IMR-90 (cell line): Measurements from ENCODE around the gene ADAP1. TPM values are rescaled to one million over a fixed set of nuclear protein-coding genes. Genes with fewer than 3 reads are reported as not detected.

ENCODE experiments used
- ATAC-seq: fragments of 200-7000 bp; cut with Tn5 transposase; 2 replicates; pipeline ENCODE4 v1.9.1; 2020; ENCODE audit warnings: low read depth, mild to moderate bottlenecking, moderate library complexity
- BruUV-seq: library from RNA; stranded (reverse); fragments of 400-500 nt; replicated peaks from 2 replicates; lab custom pipeline; 2021; lab: Mats Ljungman, UMichigan
- CTCF ChIA-PET: fragments of 300-600 bp; formaldehyde crosslinking; extraction: SDS; loops from one replicate; lab custom pipeline; 2021; ENCODE audit warnings: antibody characterized with exemption; lab: Yijun Ruan, JAX
- POLR2A ChIA-PET: fragments of 300-600 bp; sonication (Branson Sonifier 250); formaldehyde crosslinking; loops from one replicate; lab custom pipeline; 2022; ENCODE audit warnings: antibody characterized with exemption; ENCODE audit not compliant: unreplicated experiment; lab: Charles Lee
- DNase-seq: peaks from one replicate; pipeline ENCODE4 v3.0.0; 2013
- H2AFZ ChIP-seq: replicated peaks from 2 replicates; pipeline ENCODE3; 2013; ENCODE audit warnings: low read length, mild to moderate bottlenecking; ENCODE audit not compliant: poor library complexity
- H2AK5ac ChIP-seq: 2 replicates; pipeline ENCODE4 v1.6.1; 2013; ENCODE audit warnings: low read depth, low read length, inconsistent platforms
- H2AK9ac ChIP-seq: replicated peaks from 2 replicates; pipeline ENCODE3; 2013; ENCODE audit warnings: mild to moderate bottlenecking, low read depth, low read length, moderate library complexity; ENCODE audit not compliant: poor library complexity
- H2BK120ac ChIP-seq: 2 replicates; pipeline ENCODE4 v1.6.1; 2013; ENCODE audit warnings: low read depth, low read length, inconsistent platforms
- H2BK15ac ChIP-seq: 3 replicates; pipeline ENCODE4 v1.6.1; 2013; ENCODE audit warnings: low read depth, low read length, inconsistent platforms
- H2BK20ac ChIP-seq: 2 replicates; pipeline ENCODE4 v1.6.1; 2013; ENCODE audit warnings: low read depth, mild to moderate bottlenecking, inconsistent platforms, low read length, moderate library complexity
- H2BK5ac ChIP-seq: 2 replicates; pipeline ENCODE4 v1.6.1; 2013; ENCODE audit warnings: mild to moderate bottlenecking, low read depth, low read length, inconsistent platforms; ENCODE audit not compliant: poor library complexity, severe bottlenecking
- H3K14ac ChIP-seq: replicated peaks from 2 replicates; pipeline ENCODE4 v1.6.1; 2013; ENCODE audit warnings: low read depth, low read length, inconsistent platforms
- H3K18ac ChIP-seq: 2 replicates; pipeline ENCODE4 v1.6.1; 2013; ENCODE audit warnings: low read depth, low read length, control low read depth
- H3K23ac ChIP-seq: 2 replicates; pipeline ENCODE4 v1.6.1; 2013; ENCODE audit warnings: low read depth, low read length, inconsistent platforms
- H3K27ac ChIP-seq: 2 replicates; pipeline ENCODE4 v1.5.1; 2013; ENCODE audit warnings: mild to moderate bottlenecking, control low read depth, low read length; ENCODE audit not compliant: insufficient read depth
- H3K27me3 ChIP-seq: 2 replicates; pipeline ENCODE4 v1.6.1; 2013; ENCODE audit warnings: low read length; ENCODE audit not compliant: control insufficient read depth, insufficient read depth
- H3K36me3 ChIP-seq: 2 replicates; pipeline ENCODE4 v1.6.1; 2013; ENCODE audit warnings: low read length, mixed read lengths; ENCODE audit not compliant: control insufficient read depth, insufficient read depth
- H3K4ac ChIP-seq: 2 replicates; pipeline ENCODE4 v1.6.1; 2013; ENCODE audit warnings: low read depth, low read length, inconsistent platforms
- H3K4me1 ChIP-seq: 2 replicates; pipeline ENCODE4 v1.6.1; 2013; ENCODE audit warnings: low read length, mixed read lengths; ENCODE audit not compliant: control insufficient read depth, insufficient read depth
- H3K4me2 ChIP-seq: 2 replicates; pipeline ENCODE4 v1.6.1; 2013; ENCODE audit warnings: low read depth, mild to moderate bottlenecking, control low read depth, low read length, moderate library complexity
- H3K4me3 ChIP-seq: 2 replicates; pipeline ENCODE4 v1.5.1; 2013; ENCODE audit warnings: low read depth, mild to moderate bottlenecking, control low read depth, low read length, moderate library complexity; ENCODE audit not compliant: insufficient read depth
- H3K56ac ChIP-seq: 2 replicates; pipeline ENCODE4 v1.6.1; 2013; ENCODE audit warnings: low read length, inconsistent platforms; ENCODE audit not compliant: insufficient read depth; ENCODE audit errors: extremely low read depth
- H3K79me1 ChIP-seq, 2 experiments: 2 replicates each; pipeline ENCODE4 v1.6.1; 2013; ENCODE audit warnings: low read length in 2 of 2, inconsistent platforms in 1 of 2, low read depth in 1 of 2
- H3K9ac ChIP-seq: 2 replicates; pipeline ENCODE4 v1.6.1; 2013; ENCODE audit warnings: low read depth, low read length, control low read depth
- H3K9me1 ChIP-seq: 2 replicates; pipeline ENCODE4 v1.6.1; 2013; ENCODE audit warnings: low read length, inconsistent platforms; ENCODE audit not compliant: insufficient read depth
- H3K9me3 ChIP-seq: 2 replicates; pipeline ENCODE4 v1.6.1; 2013; ENCODE audit warnings: low read length; ENCODE audit not compliant: control insufficient read depth, insufficient read depth
- H4K20me1 ChIP-seq: 2 replicates; pipeline ENCODE4 v1.6.1; 2013; ENCODE audit warnings: low read length, inconsistent platforms; ENCODE audit not compliant: insufficient read depth
- H4K5ac ChIP-seq: 2 replicates; pipeline ENCODE4 v1.6.1; 2013; ENCODE audit warnings: mild to moderate bottlenecking, low read depth, low read length, control low read depth
- H4K8ac ChIP-seq, 2 experiments: 2 replicates each; pipeline ENCODE4 v1.6.1; 2013; ENCODE audit warnings: low read depth in 2 of 2, low read length in 2 of 2, control low read depth in 1 of 2, inconsistent platforms in 1 of 2
- H4K91ac ChIP-seq: 2 replicates; pipeline ENCODE4 v1.6.1; 2013; ENCODE audit warnings: low read depth, low read length, inconsistent platforms; ENCODE audit not compliant: insufficient read depth
- BHLHE40 ChIP-seq: fragments of 150-350 bp; IDR thresholded peaks from 2 replicates; pipeline ENCODE4 v1.6.1; 2016; ENCODE audit warnings: mild to moderate bottlenecking, low read depth, low read length
- CEBPB ChIP-seq: IDR thresholded peaks from 2 replicates; pipeline ENCODE4 v1.6.1; 2012; ENCODE audit warnings: low read depth, low read length, improper control_type of control experiment
- CHD1 ChIP-seq: IDR thresholded peaks from 2 replicates; pipeline ENCODE4 v1.6.1; 2012; ENCODE audit warnings: low read depth, low read length, improper control_type of control experiment
- ELK1 ChIP-seq: fragments of 150-350 bp; IDR thresholded peaks from 2 replicates; pipeline ENCODE4 v1.6.1; 2016; ENCODE audit warnings: low read depth, mild to moderate bottlenecking, low read length, moderate library complexity, borderline replicate concordance
- MAFK ChIP-seq: IDR thresholded peaks from 2 replicates; pipeline ENCODE4 v1.6.1; 2012; ENCODE audit warnings: low read depth, low read length, improper control_type of control experiment
- MAZ ChIP-seq: IDR thresholded peaks from 2 replicates; pipeline ENCODE4 v1.6.1; 2012; ENCODE audit warnings: low read depth, mild to moderate bottlenecking, low read length, improper control_type of control experiment, moderate library complexity, borderline replicate concordance
- RCOR1 ChIP-seq: IDR thresholded peaks from 2 replicates; pipeline ENCODE4 v1.6.1; 2012; ENCODE audit warnings: mild to moderate bottlenecking, low read length, improper control_type of control experiment; ENCODE audit not compliant: insufficient replicate concordance
- SMC3 ChIP-seq: fragments of 150-350 bp; IDR thresholded peaks from 2 replicates; pipeline ENCODE4 v1.6.1; 2016; ENCODE audit warnings: low read depth, mild to moderate bottlenecking, antibody characterized with exemption, low read length, moderate library complexity
- WGBS, 2 experiments: methylation state at CpG; one replicate each; pipeline versions ENCODE4 v1.1.5 to v1.1.7; 2013; ENCODE audit warnings: missing lambda C conversion rate in 2 of 2; ENCODE audit not compliant: insufficient read length in 1 of 2; ENCODE audit errors: extremely low coverage in 2 of 2; 5-methylcytosine and 5-hydroxymethylcytosine counted together
- dilution Hi-C: fragments of 300-500 bp; cut with HindIII; formaldehyde crosslinking; loops from one replicate; pipeline ENCODE4 v1.14.3; 2018; ENCODE audit warnings: low sequenced_read_pairs; ENCODE audit not compliant: unreplicated experiment
- in situ Hi-C: fragments of 300-500 bp; cut with MboI; formaldehyde crosslinking; loops from 3 replicates; pipeline ENCODE4 v1.14.3; 2019; ENCODE audit warnings: low sequenced_read_pairs, inconsistent platforms, mixed read lengths
- intact Hi-C: fragments of 100-400 bp; cut with micrococcal nuclease; formaldehyde crosslinking; loops from 2 replicates; pipeline ENCODE4 v1.10.0; 2022
- polyA plus RNA-seq, 3 experiments: library from polyadenylated mRNA; depleted of rRNA; stranded (reverse); fragments of >200 nt; gene quantifications; 2 replicates each; pipeline ENCODE4 v1.2.3, GENCODE V29; 2012; ENCODE audit warnings: low replicate concordance in 1 of 3
- total RNA-seq: library from RNA; depleted of rRNA; stranded (reverse); fragments of >200 nt; gene quantifications from 2 replicates; pipeline ENCODE4 v1.2.3, GENCODE V29; 2012

Gene ADAP1
- total and polyA plus RNA-seq, 2 of the 4 experiments (the other 2 are of a cell fraction) = 1.4 to 2.0 TPM

DNA sequence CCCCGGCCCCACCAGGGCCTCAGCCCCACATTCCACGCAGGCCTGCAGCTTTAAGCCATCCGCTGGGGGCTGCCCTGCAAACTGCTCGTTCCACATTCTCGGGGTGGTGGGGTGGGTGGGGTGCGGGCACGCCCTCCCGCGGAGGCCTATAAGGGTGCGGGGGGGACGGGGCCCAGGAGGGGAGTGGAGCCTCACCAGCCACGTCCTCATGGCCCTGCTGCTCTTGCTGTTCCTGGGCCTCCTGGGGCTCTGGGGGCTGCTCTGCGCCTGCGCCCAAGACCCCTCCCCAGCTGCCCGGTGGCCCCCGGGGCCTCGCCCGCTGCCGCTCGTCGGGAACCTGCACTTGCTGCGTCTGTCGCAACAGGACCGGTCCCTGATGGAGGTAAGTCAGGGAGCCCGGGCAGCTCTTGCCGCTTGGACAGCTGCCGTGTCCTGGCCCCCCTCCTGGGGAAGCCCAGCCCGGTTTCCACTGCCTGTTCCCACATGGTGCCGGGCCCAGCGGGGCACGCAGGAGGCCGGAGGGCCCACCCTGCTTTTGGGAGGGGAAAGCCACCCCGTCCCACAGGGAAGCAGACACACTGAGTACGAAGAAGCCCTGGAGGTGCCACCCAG, 28.6 kb upstream of the ADAP1 start, which contains the start of gene CYP2W1:
TSS of gene CYP2W1 (plus strand) at position 178 of the 612 bp plus-strand sequence. CDS start at position 209, 31 bp downstream.
- WGBS, 2 experiments = 80% methylated on average over 7 of the region's 34 CpGs; no CpG with 5 or more reads in 1 of the 2 experiments
- no peak within 1 kb of the TSS for H2BK120ac ChIP-seq
- no peaks in the 10 kb centered on the region for H3K79me1 ChIP-seq
- H3K9ac ChIP-seq = no peak within 1 kb of the TSS
- intact Hi-C loops = no loop called here
- no peak within 1 kb of the TSS for H3K4ac ChIP-seq
- ATAC-seq (no peak), DNase-seq (no peak)
- H3K56ac ChIP-seq = no peak within 1 kb of the TSS
- H4K5ac ChIP-seq = no peak within 1 kb of the TSS
- no peaks in the 10 kb centered on the region for H3K36me3 ChIP-seq
- H4K91ac ChIP-seq = no peak within 1 kb of the TSS
- no peaks in the 10 kb centered on the region; the same call in 1 of the 2 replicates for H3K27me3 ChIP-seq
- H2AFZ ChIP-seq = peak within 1 kb of the TSS; percentile 11
- POLR2A ChIA-PET = no interaction called here
- dilution Hi-C loops = no loop called here
- no peak within 1 kb of the TSS for H2BK15ac ChIP-seq
- in situ Hi-C loops = no loop called here
- H2BK20ac ChIP-seq = no peak within 1 kb of the TSS
- H3K14ac ChIP-seq = no peak within 1 kb of the TSS
- H2AK5ac ChIP-seq = no peak within 1 kb of the TSS
- H3K4me2 ChIP-seq = no peak within 1 kb of the TSS
- no peak within 1 kb of the TSS for H3K23ac ChIP-seq
- no peak within 1 kb of the TSS for H3K27ac ChIP-seq
- H2BK5ac ChIP-seq = no peak within 1 kb of the TSS
- BruUV-seq = no TSS peak
- H3K4me3 ChIP-seq = no peak within 1 kb of the TSS
- peak within 1 kb of the TSS; percentile 42 for H2AK9ac ChIP-seq
- H3K9me1 ChIP-seq = no peaks in the 10 kb centered on the region
- CTCF ChIA-PET = no interaction called here
- TF ChIP-seq SMC3 (no peak), MAZ (no peak), MAFK (no peak), CHD1 (no peak), ELK1 (no peak), RCOR1 (no peak), CEBPB (no peak), BHLHE40 (no peak)
- H3K18ac ChIP-seq = no peak within 1 kb of the TSS
- H3K9me3 ChIP-seq = no peaks in the 10 kb centered on the region
- H3K4me1 ChIP-seq = no peaks in the 10 kb centered on the region; the same call in 1 of the 2 replicates
- no peaks in the 10 kb centered on the region for H4K20me1 ChIP-seq
- no peak within 1 kb of the TSS for H4K8ac ChIP-seq
